Fibroblast of lung (primary cell): ENCODE results near the gene NLRP1.

Source experiments
- EZH2 ChIP-seq: IDR thresholded peaks from 2 replicates; pipeline ENCODE4 v1.5.1; 2012; ENCODE audit warnings: low read length, control low read depth, mild to moderate bottlenecking; ENCODE audit errors: missing control alignments
- TF ChIP-seq, protein P1 (sequence below), 2 donors: IDR thresholded peaks in 1 of 2; conservative IDR thresholded peaks in 1 of 2; 1 replicate in 1 of 2; 2 replicates in 1 of 2; pipeline ENCODE4 v1.5.1; 2011 to 2012; ENCODE audit warnings: low read length in 2 of 2, control low read depth in 1 of 2, inconsistent platforms in 1 of 2, low read depth in 1 of 2, mild to moderate bottlenecking in 1 of 2

DNA sequence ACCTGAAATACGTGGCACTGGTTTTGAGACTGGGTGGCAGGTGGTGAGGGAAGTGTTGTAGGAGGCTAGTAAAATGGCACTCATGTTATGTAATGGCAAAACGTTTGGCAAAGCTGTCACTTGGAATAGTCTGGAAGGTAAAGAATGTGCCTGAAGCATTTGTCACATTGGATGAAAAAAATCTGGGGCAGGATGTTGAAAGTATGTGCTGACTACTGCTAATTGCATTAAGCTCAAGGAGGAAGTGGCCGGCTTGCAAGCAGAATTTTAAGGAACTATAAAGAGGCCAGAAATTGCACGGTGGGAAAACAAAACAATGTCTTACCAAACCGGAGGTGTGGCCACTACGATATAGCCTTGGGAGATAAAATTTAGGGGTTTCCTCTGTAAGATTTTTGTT lies 26.6 kb upstream of the NLRP1 start:
- TF ChIP-seq, protein P1, sequence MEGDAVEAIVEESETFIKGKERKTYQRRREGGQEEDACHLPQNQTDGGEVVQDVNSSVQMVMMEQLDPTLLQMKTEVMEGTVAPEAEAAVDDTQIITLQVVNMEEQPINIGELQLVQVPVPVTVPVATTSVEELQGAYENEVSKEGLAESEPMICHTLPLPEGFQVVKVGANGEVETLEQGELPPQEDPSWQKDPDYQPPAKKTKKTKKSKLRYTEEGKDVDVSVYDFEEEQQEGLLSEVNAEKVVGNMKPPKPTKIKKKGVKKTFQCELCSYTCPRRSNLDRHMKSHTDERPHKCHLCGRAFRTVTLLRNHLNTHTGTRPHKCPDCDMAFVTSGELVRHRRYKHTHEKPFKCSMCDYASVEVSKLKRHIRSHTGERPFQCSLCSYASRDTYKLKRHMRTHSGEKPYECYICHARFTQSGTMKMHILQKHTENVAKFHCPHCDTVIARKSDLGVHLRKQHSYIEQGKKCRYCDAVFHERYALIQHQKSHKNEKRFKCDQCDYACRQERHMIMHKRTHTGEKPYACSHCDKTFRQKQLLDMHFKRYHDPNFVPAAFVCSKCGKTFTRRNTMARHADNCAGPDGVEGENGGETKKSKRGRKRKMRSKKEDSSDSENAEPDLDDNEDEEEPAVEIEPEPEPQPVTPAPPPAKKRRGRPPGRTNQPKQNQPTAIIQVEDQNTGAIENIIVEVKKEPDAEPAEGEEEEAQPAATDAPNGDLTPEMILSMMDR (conservative IDR thresholded peaks at IDR 0.05 in 1 of 2, IDR thresholded peaks at IDR 0.05 in 1 of 2; ENCODE audit: low read depth in 1 of 2, low read length in 2 of 2), result no peak
- no peak for TF ChIP-seq EZH2
